BLaER1 (cell line): ENCODE measurements around the gene FGD2.

Experiments
- H3K27ac ChIP-seq: shearing (Covaris generic); formaldehyde crosslinking; 2 replicates; pipeline ENCODE4 v1.8.1; 2022
- H3K27me3 ChIP-seq: shearing (Covaris generic); formaldehyde crosslinking; 2 replicates; pipeline ENCODE4 v1.8.1; 2022
- H3K36me3 ChIP-seq: shearing (Covaris generic); formaldehyde crosslinking; 2 replicates; pipeline ENCODE4 v1.8.1; 2022
- H3K4me1 ChIP-seq: shearing (Covaris generic); formaldehyde crosslinking; 2 replicates; pipeline ENCODE4 v1.8.1; 2022
- H3K4me2 ChIP-seq: shearing (Covaris generic); formaldehyde crosslinking; 2 replicates; pipeline ENCODE4 v1.8.1; 2022
- H3K4me3 ChIP-seq: shearing (Covaris generic); formaldehyde crosslinking; 2 replicates; pipeline ENCODE4 v1.8.1; 2022
- H3K9ac ChIP-seq: shearing (Covaris generic); formaldehyde crosslinking; 2 replicates; pipeline ENCODE4 v1.8.1; 2022
- H3K9me3 ChIP-seq: shearing (Covaris generic); formaldehyde crosslinking; 2 replicates; pipeline ENCODE4 v1.8.1; 2022
- H4K20me1 ChIP-seq: shearing (Covaris generic); formaldehyde crosslinking; 2 replicates; pipeline ENCODE4 v1.8.1; 2022
- Cebpa-rat ChIP-seq: shearing (Covaris generic); IDR thresholded peaks from 2 replicates; pipeline ENCODE4 v1.8.1; 2022

Gene FGD2

GRCh38 chr6:36970892-36971842 is 34.3 kb upstream of the FGD2 start:
- no peak for TF ChIP-seq Cebpa-rat
- Histone ChIP-seq H3K36me3 (peaks cover 100% of the 10 kb centered on the region), H4K20me1 (peaks cover 90% of the 10 kb centered on the region), H3K4me3 (no peak overlapping the region), H3K4me2 (peak overlapping the region; percentile 64), H3K27me3 (no peaks in the 10 kb centered on the region), H3K9me3 (no peaks in the 10 kb centered on the region), H3K4me1 (peaks cover 50% of the 10 kb centered on the region), H3K27ac (peak overlapping the region; percentile 24; the same call in 1 of the 2 replicates), H3K9ac (peak overlapping the region; percentile 36; the same call in 1 of the 2 replicates)

- H3K4me1 ChIP-seq, result peaks cover 51% of the 10 kb centered on the region
- H3K27me3 ChIP-seq, result no peaks in the 10 kb centered on the region
- H3K4me2 ChIP-seq, result peak overlapping the region; percentile 64
- H3K9ac ChIP-seq, result peak overlapping the region; percentile 36; the same call in 1 of the 2 replicates
- peak overlapping the region; percentile 24; the same call in 1 of the 2 replicates for H3K27ac ChIP-seq
- H3K9me3 ChIP-seq, result no peaks in the 10 kb centered on the region
- H3K36me3 ChIP-seq, result peaks cover 100% of the 10 kb centered on the region
- TF ChIP-seq Cebpa-rat, result no peak
- H4K20me1 ChIP-seq, result peaks cover 96% of the 10 kb centered on the region
- H3K4me3 ChIP-seq, result no peak overlapping the region
Measured at GRCh38 chr6:36971921-36972673, 33.4 kb upstream of the FGD2 start.

DNA sequence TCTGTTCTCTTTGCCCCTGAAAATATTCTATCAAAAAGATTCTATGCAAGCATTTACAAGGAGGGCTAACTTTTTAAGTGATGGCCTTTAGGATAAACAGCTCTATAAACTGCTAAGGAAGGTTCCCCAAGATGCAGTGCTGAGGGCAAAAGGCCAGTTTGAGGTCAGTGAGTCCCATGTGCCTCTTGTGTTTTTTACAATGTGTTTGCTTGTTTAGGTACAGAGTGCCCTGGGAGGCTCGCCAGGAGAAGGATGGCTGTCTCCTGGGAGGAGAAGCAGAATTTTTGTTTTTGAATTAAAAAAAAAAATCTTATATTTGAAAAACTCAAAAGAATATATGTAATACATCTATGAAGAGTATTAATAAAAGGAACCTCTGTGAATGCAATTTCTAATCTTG is 32.3 kb upstream of the FGD2 start:
- H3K4me3 ChIP-seq, result no peak overlapping the region
- H3K9ac ChIP-seq, result no peak overlapping the region
- H3K27ac ChIP-seq, result no peak overlapping the region
- no peaks in the 10 kb centered on the region for H3K9me3 ChIP-seq
- H3K36me3 ChIP-seq, result peaks cover 100% of the 10 kb centered on the region
- TF ChIP-seq Cebpa-rat, result no peak
- H3K27me3 ChIP-seq, result no peaks in the 10 kb centered on the region
- peak overlapping the region; percentile 64; the same call in 1 of the 2 replicates for H3K4me2 ChIP-seq
- H4K20me1 ChIP-seq, result peaks cover 96% of the 10 kb centered on the region
- peaks cover 59% of the 10 kb centered on the region for H3K4me1 ChIP-seq

DNA sequence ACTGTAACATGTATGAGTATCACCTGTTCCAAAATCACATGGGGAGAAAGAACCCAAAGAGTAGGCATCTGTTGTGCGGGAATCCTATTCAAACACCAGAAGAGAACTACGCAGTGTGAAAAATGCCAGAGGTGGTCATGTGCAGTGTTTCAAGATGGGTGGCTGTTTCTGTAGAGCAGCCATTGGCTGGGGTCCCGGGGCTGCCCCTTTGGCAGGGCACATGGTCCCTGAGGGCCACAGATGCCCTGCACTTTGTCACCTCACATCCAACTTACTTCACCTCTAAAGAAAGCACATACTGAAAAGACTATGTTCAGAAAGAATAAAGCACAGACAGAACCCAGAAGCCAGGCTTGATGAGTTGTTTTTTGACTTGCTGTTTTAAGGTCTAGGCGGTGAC is 31.8 kb upstream of the FGD2 start:
- Histone ChIP-seq H3K9ac (no peak overlapping the region), H3K36me3 (peaks cover 100% of the 10 kb centered on the region), H3K9me3 (no peaks in the 10 kb centered on the region), H3K27ac (no peak overlapping the region), H4K20me1 (peaks cover 96% of the 10 kb centered on the region), H3K4me1 (peaks cover 60% of the 10 kb centered on the region), H3K4me3 (no peak overlapping the region), H3K4me2 (no peak overlapping the region), H3K27me3 (no peaks in the 10 kb centered on the region)
- no peak for TF ChIP-seq Cebpa-rat

DNA sequence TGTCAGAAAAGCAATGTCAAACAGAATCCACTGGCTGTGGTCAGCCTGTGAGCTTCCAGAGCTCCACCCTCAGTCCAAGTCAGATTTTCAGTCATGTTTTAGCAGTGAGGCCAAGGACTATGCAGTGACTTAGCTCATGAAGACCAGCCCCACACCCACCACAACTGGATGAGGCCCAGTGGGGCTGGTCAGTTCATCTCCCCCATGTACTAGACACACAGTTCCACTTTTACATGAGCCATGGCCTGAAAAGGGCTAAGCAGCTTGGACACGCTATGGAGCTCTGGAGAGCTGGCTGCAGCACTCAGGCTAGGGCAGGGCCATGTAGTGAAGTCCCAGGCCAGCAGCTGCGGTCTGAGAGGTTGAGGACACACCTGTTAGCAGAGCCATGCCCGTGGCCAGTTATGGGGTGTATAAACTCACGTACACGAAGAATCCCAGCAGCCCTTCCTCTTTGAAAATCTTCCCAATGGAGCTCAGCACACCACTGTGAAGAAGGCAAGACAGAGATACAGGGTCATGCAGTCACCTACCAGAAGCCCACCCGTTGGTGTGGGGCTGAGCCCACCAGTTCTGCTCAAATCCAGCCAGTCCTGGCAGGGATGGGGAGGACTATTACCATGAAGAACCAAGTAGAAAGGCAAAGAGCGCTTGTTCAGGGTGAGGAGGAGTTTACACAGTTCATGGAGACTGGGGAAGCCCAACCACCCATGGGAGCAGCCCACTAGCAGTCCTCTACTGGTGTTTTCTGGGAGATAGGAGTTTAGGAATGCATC is 30.0 kb upstream of the FGD2 start:
- H3K4me2 ChIP-seq, result peak overlapping the region; percentile 35; the same call in 1 of the 2 replicates
- H3K9ac ChIP-seq, result 0 out of 2 replicates have a peak overlapping the region, but pooled peaks have one; percentile 31
- peaks cover 77% of the 10 kb centered on the region for H3K4me1 ChIP-seq
- peaks cover 94% of the 10 kb centered on the region for H3K36me3 ChIP-seq
- H3K27ac ChIP-seq, result peak overlapping the region; percentile 12; the same call in 1 of the 2 replicates
- no peaks in the 10 kb centered on the region for H3K27me3 ChIP-seq
- peaks cover 99% of the 10 kb centered on the region for H4K20me1 ChIP-seq
- H3K4me3 ChIP-seq, result no peak overlapping the region
- H3K9me3 ChIP-seq, result no peaks in the 10 kb centered on the region
- no peak for TF ChIP-seq Cebpa-rat

DNA sequence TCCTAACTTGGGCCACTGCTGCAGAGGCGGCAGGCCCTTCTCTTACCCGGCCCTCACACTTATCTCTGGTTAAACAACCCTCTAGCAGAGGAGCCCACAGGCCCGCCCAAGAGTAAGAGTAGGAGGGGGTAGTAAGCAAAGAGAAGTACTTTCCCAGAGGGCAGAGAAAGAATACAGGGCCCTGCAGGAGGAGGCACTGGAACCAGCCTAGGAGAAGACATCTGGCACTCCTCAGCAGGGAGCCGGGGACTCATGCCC is 29.5 kb upstream of the FGD2 start:
- no peak for TF ChIP-seq Cebpa-rat

GRCh38 chr6:36976509-36976908 is 28.9 kb upstream of the FGD2 start:
- Histone ChIP-seq H3K4me2 (no peak overlapping the region), H3K4me3 (no peak overlapping the region), H3K27me3 (no peaks in the 10 kb centered on the region), H3K36me3 (peaks cover 94% of the 10 kb centered on the region), H3K4me1 (peaks cover 84% of the 10 kb centered on the region), H3K27ac (no peak overlapping the region), H3K9ac (no peak overlapping the region), H3K9me3 (no peaks in the 10 kb centered on the region), H4K20me1 (peaks cover 100% of the 10 kb centered on the region)
- TF ChIP-seq Cebpa-rat, result no peak

More for the DNA sequence above, 29.5 kb upstream of the FGD2 start:
- H3K36me3 ChIP-seq, result peaks cover 94% of the 10 kb centered on the region
- no peak overlapping the region for H3K4me3 ChIP-seq
- H3K4me2 ChIP-seq, result no peak overlapping the region
- H3K27me3 ChIP-seq, result no peaks in the 10 kb centered on the region
- H3K9ac ChIP-seq, result no peak overlapping the region
- peaks cover 82% of the 10 kb centered on the region for H3K4me1 ChIP-seq
- H4K20me1 ChIP-seq, result peaks cover 100% of the 10 kb centered on the region
- H3K27ac ChIP-seq, result no peak overlapping the region; the same call in 1 of the 2 replicates
- H3K9me3 ChIP-seq, result no peaks in the 10 kb centered on the region

DNA sequence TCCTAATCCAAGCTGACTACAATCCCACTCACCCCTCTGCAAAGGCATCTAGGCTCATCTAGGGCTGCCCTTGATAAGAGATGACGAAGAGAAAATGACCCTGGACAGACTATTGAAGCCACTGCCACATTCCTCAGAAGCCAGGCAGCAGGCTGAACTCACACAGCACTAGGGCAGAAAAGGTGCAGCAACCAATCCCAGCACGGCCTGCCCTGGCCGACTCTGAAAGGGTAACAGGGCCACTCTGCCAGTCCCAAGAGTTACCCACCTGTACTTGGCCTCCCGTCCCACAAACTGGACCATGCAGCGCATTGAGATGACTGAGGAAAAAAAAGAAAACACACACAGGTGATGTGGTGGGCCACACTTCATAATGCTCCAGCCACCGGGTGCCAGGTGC is 28.5 kb upstream of the FGD2 start:
- no peak overlapping the region for H3K9ac ChIP-seq
- no peak overlapping the region for H3K4me2 ChIP-seq
- no peak for TF ChIP-seq Cebpa-rat
- no peaks in the 10 kb centered on the region for H3K27me3 ChIP-seq
- peaks cover 100% of the 10 kb centered on the region for H4K20me1 ChIP-seq
- no peaks in the 10 kb centered on the region for H3K9me3 ChIP-seq
- no peak overlapping the region for H3K4me3 ChIP-seq
- peaks cover 84% of the 10 kb centered on the region for H3K4me1 ChIP-seq
- no peak overlapping the region for H3K27ac ChIP-seq
- H3K36me3 ChIP-seq, result peaks cover 94% of the 10 kb centered on the region

DNA sequence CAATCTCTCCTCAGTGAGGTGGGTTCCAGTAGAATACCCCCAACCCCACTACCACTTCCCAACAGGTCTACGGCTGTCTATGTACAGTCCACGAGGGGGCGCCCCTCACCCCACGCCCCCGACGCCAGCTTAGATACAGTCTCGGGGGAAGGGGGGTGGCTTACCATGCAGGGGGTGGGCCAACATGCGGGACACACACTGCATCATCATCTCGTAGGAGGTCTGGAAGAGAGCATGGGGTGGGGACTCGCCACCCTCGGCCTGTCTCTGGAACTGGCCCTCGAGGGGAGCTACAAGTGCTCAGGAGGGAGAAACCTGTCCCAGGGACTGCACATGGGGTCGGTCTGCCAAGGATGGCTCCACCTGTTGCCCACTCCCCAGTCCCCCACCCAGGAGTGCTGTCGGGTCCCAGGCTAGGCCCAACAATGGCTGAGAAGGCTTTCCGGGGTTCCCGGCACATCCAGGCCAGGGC is 27.9 kb upstream of the FGD2 start:
- Histone ChIP-seq H3K4me2 (no peak overlapping the region), H3K27me3 (no peaks in the 10 kb centered on the region), H3K36me3 (peaks cover 93% of the 10 kb centered on the region), H3K4me3 (no peak overlapping the region), H3K9ac (no peak overlapping the region), H3K27ac (no peak overlapping the region), H3K4me1 (peaks cover 82% of the 10 kb centered on the region), H3K9me3 (no peaks in the 10 kb centered on the region), H4K20me1 (peaks cover 100% of the 10 kb centered on the region)
- no peak for TF ChIP-seq Cebpa-rat
